ENCODE results near the gene C6orf120. TPM values are rescaled to one million over a fixed set of nuclear protein-coding genes. Genes with fewer than 3 reads are reported as not detected.

Gene C6orf120
- total and polyA plus RNA-seq, 9 of the 15 experiments (the other 6 are each of a cell fraction or from before 2014, with no cell fraction given): 7.7 to 44.9 (median 34.8) TPM

DNA sequence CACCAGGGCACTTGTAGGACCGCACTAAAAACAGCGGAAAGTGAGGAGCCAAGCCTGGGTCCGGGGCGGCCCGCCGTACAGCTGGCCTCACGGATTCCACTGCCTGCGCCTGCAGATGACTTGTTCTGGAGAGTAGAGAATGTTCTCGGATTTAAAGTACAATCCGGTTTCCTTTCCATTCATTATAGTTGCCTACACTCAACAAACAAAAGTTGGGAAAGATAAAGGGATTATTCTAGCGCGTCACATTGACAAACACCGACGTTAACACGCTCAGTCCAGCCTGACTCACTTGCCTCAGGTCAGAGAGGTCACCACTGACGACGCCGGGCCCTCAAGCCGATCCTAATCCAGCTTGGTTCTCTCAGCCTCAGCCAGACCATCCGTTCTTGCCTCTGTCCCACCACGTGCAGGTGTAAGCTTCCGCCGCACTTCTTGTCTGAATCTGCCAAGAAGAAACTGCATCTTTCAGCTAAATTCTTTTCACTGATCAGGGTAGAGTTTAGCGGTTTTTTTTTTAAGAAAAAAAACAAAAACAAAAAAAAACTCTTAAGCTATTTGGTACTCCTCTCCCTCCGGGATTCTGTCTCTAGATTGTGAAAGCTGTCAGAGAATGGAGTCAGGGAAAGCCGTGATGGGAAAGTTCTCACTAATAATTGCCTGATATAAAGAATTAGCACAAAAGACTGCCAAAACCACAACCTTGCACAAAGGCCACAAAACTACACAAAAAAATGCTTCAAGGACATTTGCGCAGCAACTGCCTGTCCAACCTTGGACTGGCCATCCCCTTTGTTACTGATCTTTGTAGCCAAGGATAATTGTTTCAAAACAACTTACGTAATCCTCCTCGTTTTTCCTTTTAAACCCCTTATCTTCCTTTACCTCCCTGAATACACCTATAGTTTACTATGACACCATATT is 23.5 kb downstream of the C6orf120 start (continued):
- TF ChIP-seq, protein P1, sequence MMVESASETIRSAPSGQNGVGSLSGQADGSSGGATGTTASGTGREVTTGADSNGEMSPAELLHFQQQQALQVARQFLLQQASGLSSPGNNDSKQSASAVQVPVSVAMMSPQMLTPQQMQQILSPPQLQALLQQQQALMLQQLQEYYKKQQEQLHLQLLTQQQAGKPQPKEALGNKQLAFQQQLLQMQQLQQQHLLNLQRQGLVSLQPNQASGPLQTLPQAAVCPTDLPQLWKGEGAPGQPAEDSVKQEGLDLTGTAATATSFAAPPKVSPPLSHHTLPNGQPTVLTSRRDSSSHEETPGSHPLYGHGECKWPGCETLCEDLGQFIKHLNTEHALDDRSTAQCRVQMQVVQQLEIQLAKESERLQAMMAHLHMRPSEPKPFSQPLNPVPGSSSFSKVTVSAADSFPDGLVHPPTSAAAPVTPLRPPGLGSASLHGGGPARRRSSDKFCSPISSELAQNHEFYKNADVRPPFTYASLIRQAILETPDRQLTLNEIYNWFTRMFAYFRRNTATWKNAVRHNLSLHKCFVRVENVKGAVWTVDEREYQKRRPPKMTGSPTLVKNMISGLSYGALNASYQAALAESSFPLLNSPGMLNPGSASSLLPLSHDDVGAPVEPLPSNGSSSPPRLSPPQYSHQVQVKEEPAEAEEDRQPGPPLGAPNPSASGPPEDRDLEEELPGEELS (CRISPR knock-in tag; IDR thresholded peaks at IDR 0.05; ENCODE audit: borderline replicate concordance): no peak
- TF ChIP-seq, protein P2, sequence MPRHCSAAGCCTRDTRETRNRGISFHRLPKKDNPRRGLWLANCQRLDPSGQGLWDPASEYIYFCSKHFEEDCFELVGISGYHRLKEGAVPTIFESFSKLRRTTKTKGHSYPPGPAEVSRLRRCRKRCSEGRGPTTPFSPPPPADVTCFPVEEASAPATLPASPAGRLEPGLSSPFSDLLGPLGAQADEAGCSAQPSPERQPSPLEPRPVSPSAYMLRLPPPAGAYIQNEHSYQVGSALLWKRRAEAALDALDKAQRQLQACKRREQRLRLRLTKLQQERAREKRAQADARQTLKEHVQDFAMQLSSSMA (CRISPR knock-in tag; IDR thresholded peaks at IDR 0.05): no peak
- peak; percentile 22; the same call in 1 of the 2 replicates for TF ChIP-seq CBFA2T3 (IDR thresholded peaks at IDR 0.05)
- TF ChIP-seq ILK (tag; IDR thresholded peaks at IDR 0.05; ENCODE audit: borderline replicate concordance, low read depth): no peak
- no peak for TF ChIP-seq MAFK (IDR thresholded peaks at IDR 0.05; ENCODE audit: low read length)
- TF ChIP-seq, protein P3, sequence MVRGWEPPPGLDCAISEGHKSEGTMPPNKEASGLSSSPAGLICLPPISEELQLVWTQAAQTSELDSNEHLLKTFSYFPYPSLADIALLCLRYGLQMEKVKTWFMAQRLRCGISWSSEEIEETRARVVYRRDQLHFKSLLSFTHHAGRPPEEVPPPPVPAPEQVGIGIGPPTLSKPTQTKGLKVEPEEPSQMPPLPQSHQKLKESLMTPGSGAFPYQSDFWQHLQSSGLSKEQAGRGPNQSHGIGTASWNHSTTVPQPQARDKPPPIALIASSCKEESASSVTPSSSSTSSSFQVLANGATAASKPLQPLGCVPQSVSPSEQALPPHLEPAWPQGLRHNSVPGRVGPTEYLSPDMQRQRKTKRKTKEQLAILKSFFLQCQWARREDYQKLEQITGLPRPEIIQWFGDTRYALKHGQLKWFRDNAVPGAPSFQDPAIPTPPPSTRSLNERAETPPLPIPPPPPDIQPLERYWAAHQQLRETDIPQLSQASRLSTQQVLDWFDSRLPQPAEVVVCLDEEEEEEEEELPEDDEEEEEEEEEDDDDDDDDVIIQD (CRISPR knock-in tag; IDR thresholded peaks at IDR 0.05): no peak
- no peak for TF ChIP-seq ZNF3 (CRISPR knock-in tag; IDR thresholded peaks at IDR 0.05)
- no peak for TF ChIP-seq ARHGAP35 (IDR thresholded peaks at IDR 0.05; ENCODE audit: partially characterized antibody)
- no peak for TF ChIP-seq NEUROD1 (IDR thresholded peaks at IDR 0.05; ENCODE audit: borderline replicate concordance, low read depth, low read length, partially characterized antibody)
- TF ChIP-seq, protein P4, sequence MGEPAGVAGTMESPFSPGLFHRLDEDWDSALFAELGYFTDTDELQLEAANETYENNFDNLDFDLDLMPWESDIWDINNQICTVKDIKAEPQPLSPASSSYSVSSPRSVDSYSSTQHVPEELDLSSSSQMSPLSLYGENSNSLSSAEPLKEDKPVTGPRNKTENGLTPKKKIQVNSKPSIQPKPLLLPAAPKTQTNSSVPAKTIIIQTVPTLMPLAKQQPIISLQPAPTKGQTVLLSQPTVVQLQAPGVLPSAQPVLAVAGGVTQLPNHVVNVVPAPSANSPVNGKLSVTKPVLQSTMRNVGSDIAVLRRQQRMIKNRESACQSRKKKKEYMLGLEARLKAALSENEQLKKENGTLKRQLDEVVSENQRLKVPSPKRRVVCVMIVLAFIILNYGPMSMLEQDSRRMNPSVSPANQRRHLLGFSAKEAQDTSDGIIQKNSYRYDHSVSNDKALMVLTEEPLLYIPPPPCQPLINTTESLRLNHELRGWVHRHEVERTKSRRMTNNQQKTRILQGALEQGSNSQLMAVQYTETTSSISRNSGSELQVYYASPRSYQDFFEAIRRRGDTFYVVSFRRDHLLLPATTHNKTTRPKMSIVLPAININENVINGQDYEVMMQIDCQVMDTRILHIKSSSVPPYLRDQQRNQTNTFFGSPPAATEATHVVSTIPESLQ (CRISPR knock-in tag; IDR thresholded peaks at IDR 0.05): no peak
- no peak for TF ChIP-seq ZNF778 (CRISPR knock-in tag; IDR thresholded peaks at IDR 0.05)
- no peak for TF ChIP-seq BCL6 (CRISPR knock-in tag; IDR thresholded peaks at IDR 0.05)
- peak; percentile 53 for TF ChIP-seq MYC (IDR thresholded peaks at IDR 0.05; ENCODE audit: low read depth, low read length)
- peak; percentile 75; the same call in 1 of the 2 replicates for TF ChIP-seq MYC (CRISPR knock-in tag; IDR thresholded peaks at IDR 0.05; ENCODE audit: borderline replicate concordance, low read depth)
- TF ChIP-seq, protein P5, sequence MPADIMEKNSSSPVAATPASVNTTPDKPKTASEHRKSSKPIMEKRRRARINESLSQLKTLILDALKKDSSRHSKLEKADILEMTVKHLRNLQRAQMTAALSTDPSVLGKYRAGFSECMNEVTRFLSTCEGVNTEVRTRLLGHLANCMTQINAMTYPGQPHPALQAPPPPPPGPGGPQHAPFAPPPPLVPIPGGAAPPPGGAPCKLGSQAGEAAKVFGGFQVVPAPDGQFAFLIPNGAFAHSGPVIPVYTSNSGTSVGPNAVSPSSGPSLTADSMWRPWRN (IDR thresholded peaks at IDR 0.05; ENCODE audit: low read depth): no peak
- no peak for TF ChIP-seq MTA1 (IDR thresholded peaks at IDR 0.05; ENCODE audit: borderline replicate concordance)
- no peak for TF ChIP-seq ELF4 (CRISPR knock-in tag; IDR thresholded peaks at IDR 0.05)
- TF ChIP-seq, protein P6, sequence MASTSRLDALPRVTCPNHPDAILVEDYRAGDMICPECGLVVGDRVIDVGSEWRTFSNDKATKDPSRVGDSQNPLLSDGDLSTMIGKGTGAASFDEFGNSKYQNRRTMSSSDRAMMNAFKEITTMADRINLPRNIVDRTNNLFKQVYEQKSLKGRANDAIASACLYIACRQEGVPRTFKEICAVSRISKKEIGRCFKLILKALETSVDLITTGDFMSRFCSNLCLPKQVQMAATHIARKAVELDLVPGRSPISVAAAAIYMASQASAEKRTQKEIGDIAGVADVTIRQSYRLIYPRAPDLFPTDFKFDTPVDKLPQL (IDR thresholded peaks at IDR 0.05; ENCODE audit: extremely low read depth, insufficient read length): no peak
- TF ChIP-seq ZNF699 (CRISPR knock-in tag; IDR thresholded peaks at IDR 0.05; ENCODE audit: insufficient replicate concordance): no peak
- TF ChIP-seq MCM5 (IDR thresholded peaks at IDR 0.05; ENCODE audit: low read depth): no peak

Measured in K562 (cell line).